ENCODE results near the gene OCIAD1. TPM values are rescaled to one million over a fixed set of nuclear protein-coding genes. Genes with fewer than 3 reads are reported as not detected.

OCIAD1 gene
- total and polyA plus RNA-seq, 2 of the 13 experiments (the other 11 are each of a cell fraction or from before 2014, with no cell fraction given) = 67.3 to 74.9 TPM

DNA sequence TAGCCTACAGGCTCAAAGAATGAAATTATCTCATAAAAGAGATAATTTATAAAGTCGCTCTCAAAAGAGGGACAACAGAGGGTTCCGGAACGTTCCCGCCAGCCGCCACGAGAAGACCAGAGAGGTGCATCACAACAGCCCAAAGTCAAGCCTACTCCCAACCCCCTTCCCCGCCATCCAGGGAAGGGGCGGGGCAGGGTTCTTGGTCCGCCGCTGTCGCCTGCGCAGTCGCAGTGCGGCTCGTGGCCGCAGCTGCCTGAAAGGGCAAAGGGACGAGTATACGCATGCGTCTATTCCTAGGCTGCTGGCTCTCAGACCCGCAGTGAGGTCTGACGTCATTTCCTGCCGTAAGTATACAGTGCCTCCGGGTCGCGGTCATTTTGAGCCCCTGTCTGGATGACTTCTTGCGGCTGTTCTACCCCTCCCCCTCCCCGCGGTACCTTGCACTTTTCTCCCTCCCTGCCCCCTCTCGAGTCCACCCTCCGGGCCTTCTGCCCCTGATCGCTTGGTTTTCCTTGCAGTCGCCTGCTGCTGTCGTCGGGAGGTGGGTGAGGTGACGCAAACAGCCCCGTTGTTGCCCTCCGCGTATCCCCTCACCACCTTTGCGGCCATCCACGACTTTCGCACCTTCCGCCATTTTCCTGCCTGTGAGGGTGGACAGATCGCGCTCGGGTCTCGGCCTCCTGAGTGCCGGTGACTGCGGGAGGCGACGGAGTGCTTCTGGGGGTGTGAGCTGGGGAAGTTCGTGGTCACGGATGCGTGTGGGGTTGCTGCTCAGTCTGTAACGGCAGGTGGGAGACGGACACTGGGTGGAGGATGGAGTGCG is at the start of gene OCIAD1 (continued):
- TF ChIP-seq, protein P1, sequence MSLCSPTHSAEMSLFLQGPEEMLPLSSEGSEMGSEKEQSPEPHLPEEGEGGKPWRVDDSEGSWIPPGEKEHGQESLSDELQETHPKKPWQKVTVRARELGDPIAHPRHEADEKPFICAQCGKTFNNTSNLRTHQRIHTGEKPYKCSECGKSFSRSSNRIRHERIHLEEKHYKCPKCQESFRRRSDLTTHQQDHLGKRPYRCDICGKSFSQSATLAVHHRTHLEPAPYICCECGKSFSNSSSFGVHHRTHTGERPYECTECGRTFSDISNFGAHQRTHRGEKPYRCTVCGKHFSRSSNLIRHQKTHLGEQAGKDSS (CRISPR knock-in tag; IDR thresholded peaks at IDR 0.05; ENCODE audit: borderline replicate concordance, low read depth) = no peak; the same call in 1 of the 2 replicates
- TF ChIP-seq ZNF33B (CRISPR knock-in tag; IDR thresholded peaks at IDR 0.05) = no peak
- TF ChIP-seq, protein P2, sequence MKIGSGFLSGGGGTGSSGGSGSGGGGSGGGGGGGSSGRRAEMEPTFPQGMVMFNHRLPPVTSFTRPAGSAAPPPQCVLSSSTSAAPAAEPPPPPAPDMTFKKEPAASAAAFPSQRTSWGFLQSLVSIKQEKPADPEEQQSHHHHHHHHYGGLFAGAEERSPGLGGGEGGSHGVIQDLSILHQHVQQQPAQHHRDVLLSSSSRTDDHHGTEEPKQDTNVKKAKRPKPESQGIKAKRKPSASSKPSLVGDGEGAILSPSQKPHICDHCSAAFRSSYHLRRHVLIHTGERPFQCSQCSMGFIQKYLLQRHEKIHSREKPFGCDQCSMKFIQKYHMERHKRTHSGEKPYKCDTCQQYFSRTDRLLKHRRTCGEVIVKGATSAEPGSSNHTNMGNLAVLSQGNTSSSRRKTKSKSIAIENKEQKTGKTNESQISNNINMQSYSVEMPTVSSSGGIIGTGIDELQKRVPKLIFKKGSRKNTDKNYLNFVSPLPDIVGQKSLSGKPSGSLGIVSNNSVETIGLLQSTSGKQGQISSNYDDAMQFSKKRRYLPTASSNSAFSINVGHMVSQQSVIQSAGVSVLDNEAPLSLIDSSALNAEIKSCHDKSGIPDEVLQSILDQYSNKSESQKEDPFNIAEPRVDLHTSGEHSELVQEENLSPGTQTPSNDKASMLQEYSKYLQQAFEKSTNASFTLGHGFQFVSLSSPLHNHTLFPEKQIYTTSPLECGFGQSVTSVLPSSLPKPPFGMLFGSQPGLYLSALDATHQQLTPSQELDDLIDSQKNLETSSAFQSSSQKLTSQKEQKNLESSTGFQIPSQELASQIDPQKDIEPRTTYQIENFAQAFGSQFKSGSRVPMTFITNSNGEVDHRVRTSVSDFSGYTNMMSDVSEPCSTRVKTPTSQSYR (CRISPR knock-in tag; IDR thresholded peaks at IDR 0.05; ENCODE audit: borderline replicate concordance) = peak; percentile 76; the same call in 1 of the 2 replicates
- TF ChIP-seq ZBTB7A (CRISPR knock-in tag; IDR thresholded peaks at IDR 0.05) = no peak
- 0 out of 2 replicates have a peak, but pooled peaks have one; percentile 20 for TF ChIP-seq SP4 (CRISPR knock-in tag; IDR thresholded peaks at IDR 0.05)
- TF ChIP-seq FOXK2 (IDR thresholded peaks at IDR 0.05) = no peak
- TF ChIP-seq RFX5 (IDR thresholded peaks at IDR 0.05; ENCODE audit: low read depth, low read length) = no peak
- TF ChIP-seq, protein P3, sequence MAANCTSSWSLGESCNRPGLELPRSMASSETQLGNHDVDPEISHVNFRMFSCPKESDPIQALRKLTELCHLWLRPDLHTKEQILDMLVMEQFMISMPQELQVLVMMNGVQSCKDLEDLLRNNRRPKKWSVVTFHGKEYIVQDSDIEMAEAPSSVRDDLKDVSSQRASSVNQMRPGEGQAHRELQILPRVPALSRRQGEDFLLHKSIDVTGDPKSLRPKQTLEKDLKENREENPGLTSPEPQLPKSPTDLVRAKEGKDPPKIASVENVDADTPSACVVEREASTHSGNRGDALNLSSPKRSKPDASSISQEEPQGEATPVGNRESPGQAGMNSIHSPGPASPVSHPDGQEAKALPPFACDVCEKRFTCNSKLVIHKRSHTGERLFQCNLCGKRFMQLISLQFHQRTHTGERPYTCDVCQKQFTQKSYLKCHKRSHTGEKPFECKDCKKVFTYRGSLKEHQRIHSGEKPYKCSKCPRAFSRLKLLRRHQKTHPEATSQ (CRISPR knock-in tag; IDR thresholded peaks at IDR 0.05; ENCODE audit: borderline replicate concordance) = no peak
- TF ChIP-seq, protein P4, sequence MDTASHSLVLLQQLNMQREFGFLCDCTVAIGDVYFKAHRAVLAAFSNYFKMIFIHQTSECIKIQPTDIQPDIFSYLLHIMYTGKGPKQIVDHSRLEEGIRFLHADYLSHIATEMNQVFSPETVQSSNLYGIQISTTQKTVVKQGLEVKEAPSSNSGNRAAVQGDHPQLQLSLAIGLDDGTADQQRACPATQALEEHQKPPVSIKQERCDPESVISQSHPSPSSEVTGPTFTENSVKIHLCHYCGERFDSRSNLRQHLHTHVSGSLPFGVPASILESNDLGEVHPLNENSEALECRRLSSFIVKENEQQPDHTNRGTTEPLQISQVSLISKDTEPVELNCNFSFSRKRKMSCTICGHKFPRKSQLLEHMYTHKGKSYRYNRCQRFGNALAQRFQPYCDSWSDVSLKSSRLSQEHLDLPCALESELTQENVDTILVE (CRISPR knock-in tag; IDR thresholded peaks at IDR 0.05) = no peak
- TF ChIP-seq ZSCAN31 (CRISPR knock-in tag; IDR thresholded peaks at IDR 0.05; ENCODE audit: low read depth) = 0 out of 2 replicates have a peak, but pooled peaks have one; percentile 17
- no peak for TF ChIP-seq MIXL1 (CRISPR knock-in tag; IDR thresholded peaks at IDR 0.05)
- TF ChIP-seq ZNF205 (CRISPR knock-in tag; IDR thresholded peaks at IDR 0.05) = no peak
- TF ChIP-seq, protein P5, sequence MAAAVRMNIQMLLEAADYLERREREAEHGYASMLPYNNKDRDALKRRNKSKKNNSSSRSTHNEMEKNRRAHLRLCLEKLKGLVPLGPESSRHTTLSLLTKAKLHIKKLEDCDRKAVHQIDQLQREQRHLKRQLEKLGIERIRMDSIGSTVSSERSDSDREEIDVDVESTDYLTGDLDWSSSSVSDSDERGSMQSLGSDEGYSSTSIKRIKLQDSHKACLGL (CRISPR knock-in tag; IDR thresholded peaks at IDR 0.05) = no peak
- TF ChIP-seq, protein P6, sequence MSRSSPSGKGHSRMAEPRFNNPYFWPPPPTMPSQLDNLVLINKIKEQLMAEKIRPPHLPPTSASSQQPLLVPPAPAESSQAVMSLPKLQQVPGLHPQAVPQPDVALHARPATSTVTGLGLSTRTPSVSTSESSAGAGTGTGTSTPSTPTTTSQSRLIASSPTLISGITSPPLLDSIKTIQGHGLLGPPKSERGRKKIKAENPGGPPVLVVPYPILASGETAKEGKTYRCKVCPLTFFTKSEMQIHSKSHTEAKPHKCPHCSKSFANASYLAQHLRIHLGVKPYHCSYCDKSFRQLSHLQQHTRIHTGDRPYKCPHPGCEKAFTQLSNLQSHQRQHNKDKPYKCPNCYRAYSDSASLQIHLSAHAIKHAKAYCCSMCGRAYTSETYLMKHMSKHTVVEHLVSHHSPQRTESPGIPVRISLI (CRISPR knock-in tag; IDR thresholded peaks at IDR 0.05; ENCODE audit: borderline replicate concordance) = no peak
- TF ChIP-seq, protein P7, sequence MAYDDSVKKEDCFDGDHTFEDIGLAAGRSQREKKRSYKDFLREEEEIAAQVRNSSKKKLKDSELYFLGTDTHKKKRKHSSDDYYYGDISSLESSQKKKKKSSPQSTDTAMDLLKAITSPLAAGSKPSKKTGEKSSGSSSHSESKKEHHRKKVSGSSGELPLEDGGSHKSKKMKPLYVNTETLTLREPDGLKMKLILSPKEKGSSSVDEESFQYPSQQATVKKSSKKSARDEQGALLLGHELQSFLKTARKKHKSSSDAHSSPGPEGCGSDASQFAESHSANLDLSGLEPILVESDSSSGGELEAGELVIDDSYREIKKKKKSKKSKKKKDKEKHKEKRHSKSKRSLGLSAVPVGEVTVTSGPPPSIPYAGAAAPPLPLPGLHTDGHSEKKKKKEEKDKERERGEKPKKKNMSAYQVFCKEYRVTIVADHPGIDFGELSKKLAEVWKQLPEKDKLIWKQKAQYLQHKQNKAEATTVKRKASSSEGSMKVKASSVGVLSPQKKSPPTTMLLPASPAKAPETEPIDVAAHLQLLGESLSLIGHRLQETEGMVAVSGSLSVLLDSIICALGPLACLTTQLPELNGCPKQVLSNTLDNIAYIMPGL (CRISPR knock-in tag; IDR thresholded peaks at IDR 0.05; ENCODE audit: borderline replicate concordance in 1 of 2, low read depth in 1 of 2) = peak; percentile 14 to 74; a peak in 2 of 4 replicates
- TF ChIP-seq ZNF24 (IDR thresholded peaks at IDR 0.05) = no peak
- no peak for TF ChIP-seq MED13 (CRISPR knock-in tag; IDR thresholded peaks at IDR 0.05)
- no peak for TF ChIP-seq ZNF234 (CRISPR knock-in tag; conservative IDR thresholded peaks at IDR 0.05)
- TF ChIP-seq ZNF605 (CRISPR knock-in tag; IDR thresholded peaks at IDR 0.05) = no peak
